DMS114 treated with DMSO at 0.1 percent for 48 hours (cell line): ENCODE measurements around the gene KIF2A.

Experiments
- DNase-seq: peaks from one replicate; lab custom pipeline; 2025; ENCODE audit not compliant: unreplicated experiment; lab: John Stamatoyannopoulos, UW

The KIF2A gene

DNA sequence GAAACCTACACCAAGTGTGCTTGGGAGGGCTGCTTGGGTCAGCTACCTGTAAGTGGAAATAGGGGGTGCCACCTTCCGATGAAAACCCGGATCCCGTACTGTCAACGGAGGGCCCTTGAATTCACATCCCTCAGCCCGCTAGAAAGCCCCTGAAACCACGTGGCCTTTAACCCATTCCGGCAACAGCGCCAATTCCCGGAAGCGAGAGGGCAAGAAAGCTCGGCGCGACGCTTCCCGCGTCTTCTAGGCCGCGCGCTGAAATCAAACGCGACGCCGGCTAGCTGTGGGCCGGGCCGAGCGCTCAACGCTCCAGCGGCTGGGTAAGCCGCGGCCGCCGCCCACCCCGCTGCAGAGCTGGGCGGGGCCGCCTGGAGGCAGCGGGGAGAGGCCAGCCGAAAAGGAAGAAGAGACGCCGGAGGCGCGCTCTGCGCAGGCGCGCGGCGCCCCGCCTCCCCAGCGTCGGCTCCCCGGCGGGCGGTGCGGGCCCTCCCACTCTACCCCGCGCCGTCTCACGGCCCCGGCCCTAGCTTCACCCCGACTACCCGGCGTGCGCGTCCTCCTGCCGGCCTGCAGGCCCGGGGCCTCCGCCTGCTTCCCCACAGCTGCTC, at the start of gene KIF2A:
KIF2A (plus strand) TSS at position 492 of the 608 bp plus-strand sequence. CDS start 267 bp downstream, outside the sequence.
- DNase-seq: peak; percentile 87

DNA sequence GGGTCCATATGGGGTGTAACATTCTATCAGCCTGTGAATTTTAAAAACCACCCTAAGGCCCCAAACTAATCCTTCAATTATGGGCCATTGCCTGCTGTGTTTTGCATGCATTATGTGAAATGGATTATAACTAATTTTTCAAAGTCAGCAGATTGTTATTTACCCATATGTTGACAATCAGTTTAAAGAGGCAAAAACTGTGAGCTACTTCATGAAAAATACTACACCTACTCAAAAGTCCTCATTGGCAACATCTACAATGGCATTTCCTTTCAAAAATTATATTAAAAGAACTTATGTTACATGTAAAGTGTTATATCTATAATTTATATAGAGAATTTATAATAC, 49.0 kb upstream of the KIF2A start:
- DNase-seq: no peak

DNA sequence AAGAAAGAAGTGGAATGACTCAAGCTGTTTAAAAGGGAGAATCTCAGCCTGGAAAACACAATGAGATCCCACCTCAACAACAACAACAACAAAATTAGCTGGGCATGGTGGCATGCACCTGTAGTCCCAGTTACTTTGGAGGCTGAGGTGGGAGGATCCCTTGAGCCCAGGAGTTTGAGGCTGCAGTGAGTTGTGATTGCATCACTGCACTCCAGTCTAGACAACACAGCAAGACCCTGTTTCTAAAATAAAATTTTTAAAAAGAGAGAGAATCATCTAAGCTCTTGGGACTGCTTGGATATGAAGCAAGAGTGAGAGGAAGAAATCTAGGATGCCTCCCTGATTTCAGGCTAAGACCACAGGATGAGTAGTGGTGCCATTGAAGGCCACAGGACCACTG, 47.4 kb upstream of the KIF2A start:
- no peak for DNase-seq

DNA sequence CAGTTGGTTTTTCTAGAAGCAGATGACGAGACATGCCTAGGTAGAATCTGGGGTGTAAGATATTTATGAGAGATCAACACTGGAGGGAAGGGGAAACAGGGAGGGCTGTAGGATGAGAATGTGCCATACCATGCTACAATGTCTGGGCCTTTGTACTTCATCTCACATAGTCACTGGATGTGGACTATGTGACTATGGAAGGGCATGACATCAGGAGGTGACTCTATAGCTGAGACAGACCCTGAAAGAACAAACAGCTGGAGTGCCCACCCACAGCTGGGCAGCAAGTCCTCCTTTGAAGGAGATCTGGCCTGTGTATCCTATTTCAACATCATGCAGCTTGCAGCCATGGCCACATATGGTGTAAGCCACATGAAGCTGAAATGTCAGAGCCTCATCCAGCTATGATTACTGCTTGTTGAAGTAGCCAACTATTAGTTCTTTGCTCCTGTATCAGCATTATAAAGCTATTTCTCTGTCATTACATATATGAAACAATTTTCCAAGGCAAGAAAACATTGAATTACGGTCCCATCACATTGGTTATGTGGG, 46.2 kb upstream of the KIF2A start:
- no peak for DNase-seq

DNA sequence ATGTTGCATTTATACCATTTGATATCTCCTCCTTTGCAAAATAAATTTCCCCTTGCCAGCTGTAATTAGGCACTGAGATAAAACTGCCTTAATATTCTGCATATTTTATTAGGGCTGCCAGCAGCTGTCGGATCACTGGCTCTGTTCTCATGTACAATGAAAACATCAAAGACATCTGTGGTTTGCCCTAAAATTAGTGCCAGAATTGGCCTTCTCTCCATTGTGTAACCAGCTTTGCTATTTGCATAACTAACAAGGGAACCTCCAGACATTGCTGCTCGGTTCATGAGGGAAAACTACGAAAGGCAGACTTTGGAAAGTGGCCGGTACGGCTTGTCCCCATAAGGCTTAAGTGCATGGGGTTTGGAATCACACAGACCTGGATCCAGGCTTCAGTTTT, 45.5 kb upstream of the KIF2A start:
- DNase-seq: no peak

DNA sequence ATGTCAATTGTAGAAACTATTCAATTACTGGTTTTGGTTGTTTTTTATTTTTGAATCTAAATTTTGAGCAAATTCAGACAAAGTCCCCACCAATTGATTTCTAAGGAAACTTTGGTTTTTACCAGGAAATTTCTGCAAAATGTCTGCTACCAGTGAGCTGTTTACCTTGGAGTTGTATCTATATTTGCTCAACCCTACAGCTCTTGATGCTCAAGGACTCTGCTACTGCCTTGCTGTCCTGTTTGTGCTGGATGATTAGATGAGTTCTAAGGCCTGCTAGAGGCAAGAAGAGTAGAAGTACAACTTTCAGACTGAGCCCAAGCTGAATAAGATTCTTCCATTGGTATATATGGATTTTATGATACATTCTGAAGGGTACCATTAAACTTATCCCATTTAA, 42.6 kb upstream of the KIF2A start:
- no peak for DNase-seq

DNA sequence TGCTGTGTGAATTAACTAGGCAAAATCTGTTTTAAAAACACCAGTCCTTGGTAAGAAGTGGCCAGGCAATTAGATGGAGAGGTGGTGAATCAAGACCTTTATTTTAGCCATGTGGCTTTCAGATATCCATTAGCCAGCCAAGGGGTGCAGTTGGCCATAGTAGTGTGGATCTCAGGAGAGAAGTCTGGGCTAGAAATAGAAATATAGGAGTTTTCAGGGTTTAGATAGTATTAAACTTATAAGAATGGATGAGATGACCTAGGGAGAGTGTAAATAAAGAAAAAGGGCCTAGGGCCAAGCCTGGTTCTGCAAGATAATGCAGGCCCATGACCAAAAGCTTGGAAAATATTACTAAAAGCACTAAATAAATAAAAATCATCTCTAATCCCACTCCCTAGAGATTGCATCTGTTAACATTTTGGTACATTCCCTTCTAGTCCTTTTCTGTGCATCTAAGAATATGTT, 40.3 kb upstream of the KIF2A start:
- no peak for DNase-seq

DNA sequence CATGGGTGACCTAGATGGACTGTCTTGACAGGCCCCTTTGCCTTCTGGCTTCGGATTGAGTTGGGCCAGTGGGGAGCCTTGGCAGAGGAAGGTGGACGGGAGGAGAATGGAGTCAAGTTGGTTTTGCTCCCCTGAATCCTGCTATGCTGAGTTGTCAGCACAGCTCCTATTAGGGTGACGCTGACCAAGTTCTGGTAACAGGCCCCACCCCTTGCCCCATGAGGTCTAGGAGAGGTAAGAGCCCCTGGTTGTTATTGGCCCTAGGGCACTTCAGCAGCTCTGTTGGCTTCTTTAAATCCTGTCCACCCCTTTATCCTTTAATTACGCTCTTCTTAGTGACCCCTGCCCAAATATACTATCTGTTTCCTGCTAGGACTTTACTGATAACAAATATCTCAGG, 39.4 kb upstream of the KIF2A start:
- DNase-seq: no peak

DNA sequence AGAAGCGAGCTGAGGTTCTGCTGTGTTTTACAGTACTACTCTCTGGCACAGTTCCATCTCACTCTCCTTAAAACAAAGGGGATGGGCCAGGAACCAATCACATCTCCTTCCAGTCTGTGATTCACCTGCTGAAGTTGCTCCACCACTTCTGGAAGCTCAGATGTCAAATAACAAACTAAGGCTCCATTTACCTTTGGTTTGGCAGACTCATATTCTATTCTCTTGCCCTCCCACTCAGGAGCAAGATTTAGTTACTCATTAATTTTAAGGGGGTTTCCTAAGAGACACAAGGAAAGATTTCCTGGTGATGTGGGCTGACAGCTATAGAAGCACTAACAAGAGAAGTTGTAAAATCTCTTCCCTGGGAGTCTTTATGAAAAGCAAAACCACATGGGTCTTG, 37.8 kb upstream of the KIF2A start:
- DNase-seq: no peak

DNA sequence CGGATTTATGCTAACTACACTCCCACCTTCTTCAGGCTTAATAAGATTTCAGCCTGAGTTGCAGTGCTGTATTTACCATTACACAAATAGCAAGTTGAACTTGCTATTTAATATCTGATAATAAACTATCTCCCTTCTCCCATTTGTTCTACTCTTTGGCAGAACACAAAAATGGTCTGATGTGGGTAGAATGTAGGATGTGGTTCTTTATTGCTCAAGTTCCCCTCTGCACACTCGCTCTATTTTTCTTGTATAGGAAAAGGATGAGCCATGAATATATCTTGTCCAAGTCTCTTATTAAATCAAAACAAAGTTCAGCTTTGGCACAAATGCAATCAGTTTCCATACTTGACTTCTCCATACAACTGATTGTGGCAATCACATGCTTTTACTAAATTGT, 37.2 kb upstream of the KIF2A start:
- DNase-seq: no peak

DNA sequence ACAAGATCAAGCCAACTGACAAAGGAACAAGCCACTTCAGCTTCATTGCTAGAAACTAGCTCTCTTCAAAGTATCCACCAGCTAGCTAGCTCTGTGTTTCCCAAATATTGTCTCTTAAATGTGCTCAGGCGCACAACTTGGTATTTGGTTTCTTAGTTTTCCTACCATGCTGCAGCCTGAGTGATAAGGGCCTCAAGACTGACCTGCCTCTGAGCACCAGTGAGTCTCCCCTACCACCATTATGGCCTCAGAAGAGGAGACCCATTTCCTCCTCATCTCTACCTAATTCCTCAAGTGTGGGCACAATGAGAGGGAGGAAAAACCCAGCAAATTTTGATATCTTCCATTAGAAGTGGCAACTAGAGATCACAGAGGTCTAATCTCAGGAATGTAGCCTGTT, 34.6 kb upstream of the KIF2A start:
- no peak for DNase-seq

DNA sequence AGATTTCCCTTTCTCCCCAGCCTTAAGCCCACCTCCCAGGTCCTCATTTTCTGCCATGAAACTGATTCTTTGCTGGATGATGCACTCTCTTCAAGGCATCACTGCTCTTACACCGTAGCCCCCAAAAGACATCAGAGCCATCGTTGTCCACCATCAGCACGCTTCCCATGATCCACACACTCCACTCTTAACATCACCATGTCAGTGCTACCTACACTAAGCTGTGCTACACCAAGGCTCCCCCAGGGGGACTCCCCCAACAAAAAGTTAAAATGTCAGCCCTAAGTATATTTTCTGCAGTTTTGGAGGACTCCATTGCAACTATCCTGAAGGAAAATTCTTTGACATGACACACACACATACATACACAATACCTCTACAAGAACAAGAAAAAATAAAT, 34.1 kb upstream of the KIF2A start:
- no peak for DNase-seq

DNA sequence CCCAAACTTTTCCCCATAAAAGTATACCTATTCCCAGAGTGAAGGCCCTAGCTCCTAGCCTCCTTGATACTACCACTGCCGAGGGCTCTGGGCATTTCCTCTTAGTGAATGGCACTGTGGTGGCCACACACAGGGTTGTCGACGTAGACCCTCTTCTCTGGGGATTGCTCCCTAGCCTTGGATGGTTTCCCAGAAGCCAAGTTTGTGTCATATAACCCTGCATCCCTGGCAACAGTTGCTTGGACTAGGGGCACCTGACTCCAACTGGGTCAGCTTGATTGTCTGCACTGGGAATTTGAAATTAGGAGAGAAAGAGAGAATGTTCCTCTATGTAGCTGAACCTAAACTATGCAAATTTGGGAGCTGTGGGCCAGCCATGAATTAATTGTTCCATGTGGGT, 32.3 kb upstream of the KIF2A start:
- DNase-seq: no peak

DNA sequence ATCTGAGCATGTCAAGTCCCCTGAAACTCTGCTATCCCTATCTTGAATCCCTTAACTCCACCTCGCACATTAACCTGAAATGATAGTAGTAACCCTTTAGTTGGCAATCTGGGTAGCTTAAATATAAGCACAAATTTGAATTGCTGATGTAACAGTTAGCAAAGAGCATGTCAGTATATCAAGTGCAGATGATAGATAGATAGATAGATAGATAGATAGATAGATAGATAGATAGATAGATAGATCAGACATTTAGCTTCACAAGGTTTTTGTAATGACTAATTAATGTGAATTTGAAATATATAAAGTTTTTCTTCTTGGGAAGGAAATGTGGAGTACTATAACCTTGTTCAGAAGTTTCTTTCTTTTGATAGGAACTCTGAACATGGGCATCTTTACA, 30.4 kb upstream of the KIF2A start:
- DNase-seq: no peak

DNA sequence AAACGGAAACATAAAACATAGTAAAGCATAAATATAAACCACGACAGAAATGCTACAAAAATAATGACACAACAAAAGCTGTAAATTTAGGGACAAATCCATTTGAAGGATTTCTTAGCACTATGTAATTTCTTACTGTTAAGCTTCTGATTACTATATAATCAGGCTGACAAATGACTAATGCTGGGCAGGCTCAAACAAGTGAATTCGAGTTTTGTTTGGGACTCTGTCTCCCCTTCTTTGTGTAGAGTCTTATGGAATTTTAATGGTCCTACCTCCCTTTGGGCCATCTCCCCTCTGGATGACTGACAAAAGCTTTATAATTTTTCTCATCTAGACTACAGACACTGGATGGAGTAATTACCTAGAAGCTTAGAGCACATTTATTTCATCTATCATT, 24.6 kb upstream of the KIF2A start:
- no peak for DNase-seq

DNA sequence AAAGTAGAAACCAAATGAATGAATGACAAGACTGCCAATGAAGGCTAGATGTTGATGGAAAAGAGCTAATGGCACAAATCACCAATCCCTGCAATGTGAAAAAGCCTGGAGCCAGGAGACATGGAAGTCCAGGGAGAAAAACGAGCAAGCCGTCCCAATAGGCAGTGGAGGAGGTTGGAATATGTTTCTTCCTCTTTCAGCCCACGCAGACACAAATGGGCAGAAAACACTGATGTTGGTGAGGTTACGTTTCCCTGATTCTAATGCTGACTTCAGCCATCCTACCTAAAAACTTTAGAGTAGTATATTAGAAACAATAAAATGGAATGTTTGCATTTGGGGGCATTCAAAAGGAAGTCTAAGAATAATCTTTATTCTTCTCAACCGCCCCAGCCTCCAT, 23.9 kb upstream of the KIF2A start:
- DNase-seq: no peak

DNA sequence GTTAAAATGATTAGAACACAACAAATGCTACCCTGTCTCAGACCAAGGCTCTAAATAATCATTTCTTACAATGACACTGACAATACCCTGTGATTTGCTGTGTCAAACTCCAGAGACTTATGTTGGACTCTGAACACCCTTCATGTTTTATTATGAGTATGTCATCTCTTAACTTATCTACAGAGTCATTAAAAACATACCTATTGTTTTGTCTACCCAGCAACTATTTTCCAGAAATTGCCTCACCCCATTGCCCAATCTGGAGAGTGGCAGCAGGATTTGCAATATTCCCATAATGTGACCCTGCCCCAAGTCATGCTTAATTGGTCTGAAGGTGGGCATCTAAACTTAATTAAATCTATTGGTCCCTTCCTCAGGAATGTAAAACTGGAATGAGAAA, 23.0 kb upstream of the KIF2A start:
- DNase-seq: no peak

DNA sequence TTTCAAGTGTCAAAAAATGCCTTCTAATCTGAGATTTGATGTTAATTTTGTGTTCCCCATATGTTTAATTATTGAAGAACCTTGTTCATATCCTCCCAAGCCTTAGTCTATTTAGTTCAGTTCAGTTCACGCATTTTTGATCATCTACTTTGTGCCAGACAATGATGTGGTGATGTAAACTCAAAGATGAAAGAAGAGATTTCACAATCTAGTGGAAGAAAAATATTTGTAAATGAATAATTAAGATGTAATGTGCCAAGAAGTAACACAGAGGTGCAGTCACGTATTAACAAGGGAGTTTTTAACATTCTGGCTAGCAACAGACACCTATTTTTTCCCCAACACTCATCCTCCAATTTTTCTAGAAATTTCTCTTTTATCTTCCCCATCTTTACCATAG, 22.1 kb upstream of the KIF2A start:
- no peak for DNase-seq

DNA sequence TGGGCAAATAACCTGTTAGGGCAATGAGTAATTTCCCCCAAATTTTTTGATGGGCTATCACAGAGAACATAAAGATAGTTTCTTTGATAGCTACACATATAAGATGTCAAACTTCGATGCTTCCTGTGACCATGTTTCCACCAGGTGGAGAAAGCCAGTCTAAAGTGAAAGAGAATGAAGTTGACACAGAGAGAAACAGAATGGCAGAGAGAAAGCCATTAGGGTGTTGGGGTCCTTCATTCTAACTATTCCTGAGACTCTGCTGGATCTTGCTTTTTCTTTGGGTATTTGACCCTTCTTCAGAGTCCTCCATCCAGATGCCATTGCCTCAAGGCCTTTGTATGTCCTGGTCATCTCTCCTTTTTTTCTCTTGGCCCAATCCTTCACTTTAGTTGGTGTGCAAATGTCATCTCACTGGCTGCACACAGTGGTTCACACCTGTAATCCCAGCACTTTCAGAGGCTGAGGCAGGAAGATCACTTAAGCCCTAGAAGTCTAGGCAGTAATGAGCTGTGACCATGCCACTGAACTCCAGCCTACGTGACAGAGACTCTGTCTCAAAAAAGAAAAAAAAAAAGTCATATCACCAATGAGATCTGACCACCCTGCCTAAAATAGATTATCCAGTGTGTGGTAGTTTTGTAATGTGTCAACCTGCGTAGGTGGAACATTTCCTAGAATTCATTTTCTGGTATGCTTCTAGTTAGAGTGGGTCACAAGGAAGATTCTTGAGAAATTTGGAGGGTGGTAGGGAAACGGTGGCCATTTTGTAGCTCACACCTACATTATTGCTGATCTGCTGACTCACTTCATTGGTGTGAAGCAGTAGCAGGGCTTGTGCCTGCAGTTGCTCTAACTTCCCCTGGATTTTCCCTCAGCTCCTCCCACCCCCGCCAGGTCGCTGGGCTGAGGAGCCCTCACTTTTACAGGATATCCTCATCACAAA, 20.8 kb upstream of the KIF2A start:
- no peak for DNase-seq

DNA sequence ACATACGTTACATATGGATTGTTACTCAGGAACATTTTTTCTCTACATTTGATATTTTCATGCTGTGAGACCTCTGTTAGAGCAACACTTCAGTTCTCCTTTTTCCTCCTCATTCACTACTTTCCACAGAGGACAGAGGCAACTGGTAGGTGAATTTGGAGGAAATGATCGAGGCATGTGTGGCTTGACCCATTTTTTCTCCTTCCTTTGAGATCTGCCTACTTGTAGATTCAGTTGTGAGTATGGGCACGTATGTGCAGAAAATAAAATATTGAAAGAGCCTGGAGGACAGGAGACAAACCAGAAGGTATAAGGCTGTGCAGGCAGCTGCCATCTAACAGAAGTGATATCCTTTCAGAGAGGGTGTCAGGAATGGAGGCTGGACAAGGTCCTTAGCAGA, 19.2 kb upstream of the KIF2A start:
- no peak for DNase-seq

DNA sequence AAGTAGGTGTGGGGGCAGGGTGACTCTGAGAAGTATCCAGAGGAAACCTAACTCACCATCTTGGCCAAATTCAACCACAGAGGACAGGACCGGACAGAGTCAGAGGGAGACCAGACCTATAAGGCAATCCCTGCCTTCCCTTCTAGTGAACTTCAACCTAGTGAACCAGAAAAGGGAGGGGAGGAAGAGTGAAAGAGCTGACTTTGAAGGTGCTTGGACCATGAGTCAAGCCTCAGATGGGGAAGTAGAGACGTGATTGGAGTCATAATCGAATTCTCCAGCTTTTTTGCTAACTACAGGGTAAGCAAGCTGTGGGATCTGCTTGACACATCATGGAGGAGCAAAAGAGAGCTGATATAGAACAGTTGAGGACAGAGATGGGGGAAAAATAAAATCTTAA, 18.8 kb upstream of the KIF2A start:
- DNase-seq: no peak

DNA sequence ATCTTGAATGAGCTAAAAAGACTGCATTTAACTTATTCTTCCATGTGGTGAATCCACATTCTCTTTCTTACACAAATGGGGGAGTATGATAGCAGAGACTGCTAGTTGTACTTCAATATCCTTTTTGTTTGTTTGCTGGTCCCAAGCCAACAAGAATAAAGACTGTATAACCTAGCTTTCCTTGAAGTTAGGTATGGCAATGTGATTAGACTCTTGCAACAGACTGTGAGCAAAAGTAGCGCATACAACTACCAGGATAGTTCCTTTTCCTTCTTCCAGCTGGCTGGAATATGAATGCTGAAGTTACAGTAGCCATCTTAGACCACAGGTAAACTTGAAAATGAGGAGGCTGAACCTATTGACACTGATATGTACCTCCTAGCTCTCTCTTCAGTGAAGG, 17.9 kb upstream of the KIF2A start:
- no peak for DNase-seq
